Tibial nerve (tissue), 4 donors: ENCODE measurements around the gene MOV10L1.

Experiments used
- CTCF ChIP-seq, 5 experiments: fragments of 200-600 bp in 3 of 5; fragments of 450-650 bp in 2 of 5; sonication (generic) in 3 of 5; IDR thresholded peaks; one replicate each; pipeline ENCODE4 v1.5.1; 2016 to 2019; ENCODE audit warnings: antibody characterized with exemption in 5 of 5, mild to moderate bottlenecking in 3 of 5, moderate library complexity in 2 of 5
- EP300 ChIP-seq, 2 donors: sonication (generic); formaldehyde crosslinking; IDR thresholded peaks; one replicate each; pipeline ENCODE4 v1.6.1; 2017; ENCODE audit warnings: antibody characterized with exemption in 2 of 2, mild to moderate bottlenecking in 1 of 2

DNA sequence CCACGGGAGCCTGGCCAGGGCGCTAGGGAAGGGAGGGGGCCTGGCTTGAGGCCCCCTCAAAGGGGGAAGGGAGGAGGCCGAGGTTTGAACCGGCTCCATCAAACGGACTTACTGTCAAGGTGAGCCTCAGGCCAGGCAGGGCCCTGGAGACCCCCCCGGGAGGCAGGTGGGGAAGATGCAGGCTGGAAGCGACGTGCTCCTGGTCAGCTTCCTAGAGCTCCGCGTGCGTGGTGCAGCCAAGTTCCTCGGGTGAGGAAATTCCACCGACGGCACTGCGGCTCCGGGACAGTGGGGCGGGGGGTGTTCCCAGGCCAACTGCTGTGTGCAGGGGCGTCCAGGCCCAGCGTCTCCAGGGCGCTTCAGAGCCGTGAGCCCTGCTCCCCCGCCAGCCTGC lies 88.7 kb downstream of the MOV10L1 start:
- TF ChIP-seq CTCF (IDR thresholded peaks at IDR 0.05) (no peak), EP300 (IDR thresholded peaks at IDR 0.05) (no peak)
